ENCODE data around the gene DAPK2.

The DAPK2 gene

GRCh38 chr15:64071931-64072765, 25.9 kb upstream of the DAPK2 start:
- Histone ChIP-seq H3K27me3 (ENCODE audit: insufficient read depth, poor library complexity, severe bottlenecking) (no peaks in the 10 kb centered on the region), H3K4me3 (replicated peaks; ENCODE audit: insufficient read depth, low read length) (no peak overlapping the region), H3K27ac (replicated peaks) (no peak overlapping the region)
- TF ChIP-seq POLR2AphosphoS5 (IDR thresholded peaks at IDR 0.05; ENCODE audit: low read depth) (no peak), REST (IDR thresholded peaks at IDR 0.05; ENCODE audit: insufficient replicate concordance, low read depth) (no peak), GABPA (IDR thresholded peaks at IDR 0.05; ENCODE audit: low read depth) (no peak), SPI1 (IDR thresholded peaks at IDR 0.05; ENCODE audit: borderline replicate concordance, low read depth) (no peak), CTCF (IDR thresholded peaks at IDR 0.05; ENCODE audit: insufficient read depth, low read length) (no peak)
- DNase-seq (ENCODE audit: low read depth in 1 of 2, low spot score in 1 of 2): no peak

GRCh38 chr15:64070965-64071851, 24.9 kb upstream of the DAPK2 start:
- Histone ChIP-seq H3K27ac (replicated peaks) (no peak overlapping the region), H3K27me3 (ENCODE audit: insufficient read depth, poor library complexity, severe bottlenecking) (no peaks in the 10 kb centered on the region), H3K4me3 (replicated peaks; ENCODE audit: insufficient read depth, low read length) (no peak overlapping the region)
- no peak for DNase-seq (ENCODE audit: low read depth in 1 of 2, low spot score in 1 of 2)
- TF ChIP-seq POLR2AphosphoS5 (IDR thresholded peaks at IDR 0.05; ENCODE audit: low read depth) (no peak), SPI1 (IDR thresholded peaks at IDR 0.05; ENCODE audit: borderline replicate concordance, low read depth) (no peak), CTCF (IDR thresholded peaks at IDR 0.05; ENCODE audit: insufficient read depth, low read length) (no peak), GABPA (IDR thresholded peaks at IDR 0.05; ENCODE audit: low read depth) (no peak), REST (IDR thresholded peaks at IDR 0.05; ENCODE audit: insufficient replicate concordance, low read depth) (no peak)

GRCh38 chr15:64070106-64070505, 23.8 kb upstream of the DAPK2 start:
- TF ChIP-seq GABPA (IDR thresholded peaks at IDR 0.05; ENCODE audit: low read depth) (no peak), REST (IDR thresholded peaks at IDR 0.05; ENCODE audit: insufficient replicate concordance, low read depth) (no peak), SPI1 (IDR thresholded peaks at IDR 0.05; ENCODE audit: borderline replicate concordance, low read depth) (no peak), CTCF (IDR thresholded peaks at IDR 0.05; ENCODE audit: insufficient read depth, low read length) (no peak), POLR2AphosphoS5 (IDR thresholded peaks at IDR 0.05; ENCODE audit: low read depth) (no peak)
- DNase-seq (ENCODE audit: low read depth in 1 of 2, low spot score in 1 of 2): no peak
- Histone ChIP-seq H3K4me3 (replicated peaks; ENCODE audit: insufficient read depth, low read length) (no peak overlapping the region), H3K27me3 (ENCODE audit: insufficient read depth, poor library complexity, severe bottlenecking) (no peaks in the 10 kb centered on the region), H3K27ac (replicated peaks) (no peak overlapping the region)

Measured in HL-60 (cell line).